HG02885 (cell line): ENCODE data around the gene IL21.
"Not testable (repeated sequence)": the region's sequence is repeated elsewhere in the genome, so short reads cannot be mapped to it uniquely, and the experiment has no call there.

Experiments used
- ATAC-seq: cut with Tn5 transposase; IDR thresholded peaks from one replicate; pipeline ENCODE4 v1.9.1; 2021; ENCODE audit warnings: mild to moderate bottlenecking; ENCODE audit not compliant: unreplicated experiment, poor library complexity

Gene IL21

DNA sequence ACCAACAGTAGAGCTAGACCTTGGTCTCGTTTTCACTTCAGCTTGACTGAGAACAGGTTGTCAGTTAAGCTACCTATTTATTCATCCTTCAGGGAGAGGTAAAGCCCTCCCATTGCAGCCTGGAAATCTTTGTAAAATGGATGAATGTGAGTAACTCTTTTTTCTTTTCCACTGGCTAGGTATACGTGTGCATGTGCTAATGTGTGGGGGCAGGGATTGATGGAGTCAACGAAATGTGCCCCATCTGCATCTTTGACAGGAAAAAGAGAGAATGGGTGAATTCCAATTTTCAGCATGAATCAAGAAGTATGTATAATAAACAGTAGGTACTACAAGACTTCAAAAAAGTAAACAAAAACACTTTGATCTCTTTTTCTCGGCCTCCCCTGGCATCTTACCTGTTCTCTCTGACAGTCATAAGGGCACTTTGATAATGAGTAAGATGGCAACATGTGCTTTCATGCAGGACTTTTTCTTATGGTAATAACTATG lies at the start of gene IL21:
Gene IL21, minus strand, starts transcription at position 51 of the 492 bp plus-strand sequence. CDS start 55 bp downstream, outside the sequence.
- ATAC-seq, result no peak

DNA sequence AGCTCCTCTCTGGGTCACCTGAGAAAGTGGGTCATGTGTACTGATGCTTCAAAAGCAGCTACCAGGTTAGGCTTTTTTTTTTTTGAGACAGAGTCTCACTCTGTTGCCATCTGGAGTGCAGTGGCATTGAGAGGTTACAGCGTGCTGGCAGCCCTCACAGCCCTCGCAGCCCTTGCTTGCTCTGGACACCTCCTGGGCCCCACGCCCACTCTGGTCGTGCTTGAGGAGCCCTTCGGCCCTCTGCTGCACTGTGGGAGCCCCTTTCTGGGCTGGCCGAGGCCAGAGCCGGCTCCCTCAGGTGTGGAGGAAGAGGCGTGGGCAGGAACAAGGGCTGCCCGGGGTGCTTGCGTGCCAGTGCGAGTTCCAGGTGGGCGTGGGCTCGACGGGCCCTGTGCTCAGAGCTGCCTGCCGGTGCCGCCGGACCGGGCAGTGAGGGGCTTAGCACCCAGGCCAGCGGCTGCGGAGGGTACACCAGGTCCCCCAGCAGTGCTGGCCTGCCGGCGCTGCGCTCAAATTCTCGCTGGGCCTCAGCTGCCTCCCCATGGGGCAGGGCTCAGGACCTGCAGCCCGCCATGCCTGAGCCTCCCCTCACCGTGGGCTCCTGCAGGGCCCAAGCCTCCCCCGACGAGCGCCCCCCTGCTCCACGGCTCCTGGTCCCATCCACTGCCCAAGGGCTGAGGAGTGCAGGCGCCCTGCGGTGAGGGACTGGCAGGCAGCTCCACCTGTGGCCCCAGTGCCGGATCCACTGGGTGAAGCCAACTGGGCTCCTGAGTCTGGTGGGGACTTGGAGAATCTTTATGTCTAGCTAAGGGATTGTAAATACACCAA lies 49.3 kb upstream of the IL21 start:
- no peak for ATAC-seq

DNA sequence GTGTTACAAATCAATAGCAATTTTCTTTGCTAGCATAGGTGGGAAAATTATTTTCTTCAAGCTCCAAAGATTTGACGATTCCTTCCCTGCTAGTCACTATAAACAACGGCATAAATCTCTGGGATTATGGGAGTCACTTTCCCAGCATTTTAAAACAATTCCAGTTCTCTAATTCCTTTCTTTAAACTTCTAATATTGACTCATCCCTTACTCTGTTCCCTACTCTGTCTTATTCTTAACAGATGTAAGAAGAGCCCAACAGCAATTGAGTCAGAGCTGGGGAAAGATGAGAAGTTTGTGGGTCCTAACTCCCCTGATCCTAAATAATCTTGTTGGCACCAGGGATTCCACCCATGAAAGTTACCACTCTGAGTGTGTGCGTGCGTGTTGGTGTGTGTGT lies 47.4 kb upstream of the IL21 start:
- no peak for ATAC-seq

DNA sequence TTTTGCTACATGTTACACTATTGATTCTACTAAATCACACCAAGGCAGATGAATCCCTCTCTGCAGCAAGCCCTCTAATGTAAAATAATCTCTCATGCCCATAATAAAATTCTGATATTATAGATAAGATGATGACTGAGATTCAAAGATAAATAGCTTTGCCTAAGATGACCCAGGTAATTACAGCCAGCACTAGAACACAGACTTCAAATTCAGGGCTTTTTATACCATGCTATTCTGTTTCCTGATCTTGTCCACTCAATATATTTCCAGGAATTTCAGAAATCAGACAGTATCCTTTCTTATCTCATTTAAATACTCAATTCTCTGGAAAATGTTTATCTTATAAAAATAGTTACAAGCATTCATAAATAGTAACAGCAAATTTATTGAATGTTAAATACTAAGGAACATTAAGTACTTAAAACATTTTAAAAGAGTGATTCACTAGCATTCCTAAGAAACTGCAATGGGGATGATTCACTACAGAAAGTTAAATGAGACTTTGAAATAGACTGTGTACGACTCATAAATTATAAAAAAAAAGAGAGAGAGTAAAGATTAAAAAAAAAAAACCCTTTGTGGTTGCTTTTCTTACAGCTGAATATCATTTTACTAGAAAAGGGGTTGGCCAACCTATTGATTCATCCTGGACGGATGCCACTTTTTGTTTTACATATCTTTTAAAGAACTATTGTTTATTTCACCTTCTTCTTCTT lies 45.8 kb upstream of the IL21 start:
- no peak for ATAC-seq

DNA sequence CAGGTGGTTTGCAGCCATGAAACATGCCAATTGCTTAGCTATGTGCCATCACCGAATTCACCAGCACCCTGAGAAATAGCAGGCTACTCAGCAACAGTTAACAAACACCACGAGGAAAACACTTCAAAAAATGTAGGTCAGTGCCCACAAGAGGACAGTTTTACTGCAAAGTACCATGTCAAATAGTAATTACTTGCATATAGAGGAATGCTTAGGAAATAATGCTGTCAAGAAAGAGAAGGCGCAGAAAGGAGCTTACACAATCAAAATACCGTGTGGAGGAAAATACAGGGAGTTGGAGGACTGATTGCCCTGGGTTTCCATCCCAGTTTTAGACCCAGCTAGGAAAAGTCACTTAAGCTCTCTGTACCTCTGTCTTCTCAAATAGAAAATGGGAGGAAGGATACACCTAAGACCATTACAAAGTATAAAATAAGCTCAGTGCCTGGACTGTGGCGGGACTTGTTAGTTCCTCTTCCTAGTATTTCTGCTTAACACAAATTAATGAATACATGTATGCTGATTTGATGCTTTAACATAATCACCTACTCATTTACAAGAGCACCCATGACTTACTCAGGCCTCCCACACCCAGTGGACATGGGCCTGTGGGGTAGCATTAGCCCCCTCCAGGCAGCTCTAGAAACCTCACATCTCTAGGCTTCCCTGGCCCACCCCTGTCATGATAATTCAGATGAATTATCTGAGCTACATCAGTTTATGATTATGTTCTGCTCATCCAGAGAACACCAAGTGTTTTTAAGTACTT lies 44.5 kb upstream of the IL21 start:
- ATAC-seq, result no peak

DNA sequence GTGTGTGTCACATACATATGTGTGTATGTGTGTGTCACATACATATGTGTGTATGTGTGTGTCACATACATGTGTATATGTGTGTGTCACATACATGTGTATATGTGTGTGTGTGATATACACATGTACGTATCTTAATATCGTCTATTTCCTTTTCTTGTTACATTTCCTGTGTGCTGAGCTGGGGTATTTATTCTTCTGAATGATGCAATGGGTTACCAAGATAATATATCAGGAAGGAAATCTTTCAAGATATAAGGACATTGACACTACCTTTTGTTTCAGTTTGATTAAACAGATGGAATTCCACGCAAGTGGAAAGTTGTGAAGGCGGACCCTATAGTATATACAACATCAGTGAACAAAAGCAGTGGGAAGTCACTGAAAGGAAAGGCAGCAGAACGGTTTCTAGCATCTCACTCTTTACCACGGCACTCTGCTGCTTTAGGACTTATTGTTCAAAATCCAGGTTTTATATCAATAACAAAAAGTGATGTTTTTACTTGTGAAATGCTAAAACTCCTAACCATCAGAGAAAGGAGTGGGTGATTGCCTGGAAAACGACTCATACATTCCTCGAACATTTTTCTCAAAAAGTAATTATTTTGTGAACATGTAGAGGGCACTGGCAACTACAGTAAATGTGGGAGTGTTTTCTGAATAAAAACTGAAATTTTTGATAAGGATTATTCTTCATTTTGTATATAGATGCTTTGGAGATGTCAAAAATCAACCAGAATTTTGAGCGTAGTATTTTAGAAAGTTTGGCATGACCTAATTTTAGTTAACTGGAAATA lies 43.1 kb upstream of the IL21 start:
- ATAC-seq, result no peak

DNA sequence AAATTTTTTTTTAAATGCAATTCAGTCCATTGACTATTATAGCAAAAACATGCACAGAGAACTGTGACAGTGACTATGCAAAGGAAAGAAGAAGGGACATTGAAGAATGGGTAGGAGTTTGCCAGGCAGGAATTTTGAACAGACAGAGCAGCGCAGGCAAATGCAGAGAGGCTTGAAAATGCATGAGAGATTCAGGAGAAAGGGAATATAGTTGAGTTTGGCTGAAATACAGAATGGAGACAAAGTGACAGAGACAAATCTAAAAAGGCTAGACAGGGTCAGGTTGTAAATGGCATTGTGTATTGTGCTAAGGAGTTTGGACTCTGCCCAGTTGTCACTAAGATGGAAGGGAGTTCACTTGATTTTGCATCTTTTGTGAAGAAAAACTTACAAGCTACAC lies 42.4 kb upstream of the IL21 start:
- no peak for ATAC-seq

DNA sequence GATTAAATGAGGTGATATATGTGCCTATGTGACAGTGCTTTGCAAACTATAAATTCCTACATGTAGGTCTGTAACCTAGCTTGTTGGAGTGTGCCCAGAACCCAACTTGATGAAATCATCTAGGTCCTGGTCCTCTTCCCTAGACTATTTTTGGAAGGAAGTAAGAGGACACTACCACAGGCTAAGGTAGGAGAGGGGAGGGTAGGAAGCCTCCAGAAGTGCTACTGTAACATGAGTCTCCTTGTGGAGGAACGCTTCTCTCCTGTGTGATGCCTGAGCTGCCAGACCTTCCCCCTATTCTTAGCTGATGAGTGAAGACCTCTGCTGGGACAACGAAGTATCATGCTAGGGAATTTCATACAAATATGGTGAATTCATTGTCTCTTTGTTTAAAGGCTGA lies 41.8 kb upstream of the IL21 start:
- ATAC-seq, result no peak

DNA sequence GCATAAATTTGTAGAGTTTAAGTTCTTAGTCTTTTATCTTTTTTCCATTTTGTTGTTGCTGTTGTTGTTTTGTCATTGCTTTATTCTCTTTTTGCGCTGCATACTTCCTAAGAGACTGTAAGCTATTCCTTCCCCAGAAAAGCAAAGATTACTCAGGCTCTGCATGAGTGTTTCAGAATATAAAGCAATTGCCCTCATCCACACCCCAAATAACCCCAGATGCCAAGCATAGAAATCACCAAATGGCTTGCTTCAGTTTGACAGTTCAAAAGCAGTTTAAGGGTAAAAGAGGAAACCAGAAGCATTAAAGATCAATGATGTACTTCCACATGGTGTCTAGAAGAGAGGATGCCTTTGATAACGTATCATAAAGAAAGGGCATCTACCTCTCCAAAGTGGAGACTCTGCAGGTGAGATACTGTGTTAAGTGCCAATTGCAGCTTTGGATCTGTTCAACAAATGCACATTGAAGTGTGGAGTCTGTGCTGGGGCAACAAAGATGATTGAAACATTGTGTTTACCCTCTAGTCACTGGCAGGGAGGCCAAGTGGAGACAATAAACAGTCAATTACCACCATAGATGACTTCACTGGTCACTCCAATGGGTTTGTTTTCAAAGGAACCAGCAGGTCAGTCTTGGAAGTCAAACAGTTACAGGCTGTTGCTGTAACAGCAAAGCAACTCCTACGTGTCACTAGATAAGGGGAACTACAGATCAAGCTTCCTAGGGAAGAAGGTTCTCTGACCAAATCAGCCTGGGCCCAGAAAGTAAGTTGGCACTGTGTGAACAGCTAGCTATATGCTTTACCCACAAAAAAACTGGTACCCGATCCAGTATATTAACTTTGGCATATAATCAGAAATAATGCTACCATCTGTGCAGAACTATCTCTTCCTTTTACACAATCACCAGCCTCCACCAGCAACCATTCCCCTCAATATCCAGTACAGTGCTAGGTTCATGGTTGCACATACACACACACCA lies 40.6 kb upstream of the IL21 start:
- ATAC-seq, result no peak

DNA sequence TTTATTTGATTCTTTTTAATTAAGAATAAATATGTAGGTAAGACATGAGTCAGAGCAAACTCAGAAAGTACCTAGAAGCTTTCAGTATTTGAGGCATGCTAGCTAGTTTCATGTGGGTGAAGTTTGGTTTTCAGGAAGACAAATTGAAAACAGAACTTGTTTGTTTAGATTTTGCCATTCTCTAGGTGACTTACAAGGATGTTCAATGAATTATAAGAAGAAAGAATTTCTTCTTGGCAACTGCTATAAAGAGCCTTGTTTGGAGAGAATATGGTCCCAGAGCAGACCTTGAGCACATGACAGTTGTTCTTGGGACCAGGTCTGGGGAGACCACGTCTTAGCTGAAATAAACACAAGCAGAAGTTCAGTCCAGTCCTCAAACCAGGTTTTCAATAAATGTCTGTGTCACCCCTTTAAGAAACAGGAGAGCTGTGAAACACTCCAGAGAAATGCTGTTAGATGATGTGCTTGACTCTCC lies 38.0 kb upstream of the IL21 start:
- peak; percentile 93 for ATAC-seq

DNA sequence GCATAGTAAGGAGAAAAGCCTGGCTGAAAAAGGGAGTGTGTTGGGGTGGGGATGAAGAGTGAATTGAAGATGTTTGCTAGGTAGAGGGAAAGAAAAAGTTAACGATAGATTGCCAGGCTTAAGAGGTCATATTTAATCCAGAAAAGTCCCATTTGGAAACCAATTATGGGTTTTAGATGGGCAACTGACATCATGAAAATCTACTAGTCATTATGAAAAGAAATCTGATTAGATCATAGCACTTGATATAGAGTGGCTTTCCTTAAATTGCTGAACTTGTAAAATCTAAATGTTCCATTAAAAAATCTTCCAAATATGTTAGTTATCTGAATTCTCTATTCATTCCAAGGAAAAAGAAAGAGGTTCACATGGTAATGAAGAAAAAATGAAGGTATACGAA lies 37.5 kb upstream of the IL21 start:
- ATAC-seq, result no peak

DNA sequence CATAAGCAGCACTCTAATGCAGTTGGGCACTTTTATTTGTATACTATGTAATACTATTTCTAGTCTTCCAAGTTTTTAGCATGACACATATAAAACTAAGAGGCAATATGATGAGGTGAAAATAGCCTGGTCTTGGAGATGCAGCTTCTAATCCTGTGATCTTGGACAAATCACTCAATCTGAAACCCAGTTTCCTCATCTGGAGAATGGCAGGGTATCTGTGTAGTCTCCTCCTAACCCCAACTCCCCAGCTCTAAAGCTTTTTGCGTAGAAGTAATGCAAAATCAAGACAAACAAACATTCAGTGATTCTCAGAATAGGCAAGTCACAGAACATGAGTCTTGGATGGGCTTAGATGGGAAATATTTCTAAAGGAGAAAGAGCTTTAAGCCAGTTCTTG lies 36.7 kb upstream of the IL21 start:
- no peak for ATAC-seq

DNA sequence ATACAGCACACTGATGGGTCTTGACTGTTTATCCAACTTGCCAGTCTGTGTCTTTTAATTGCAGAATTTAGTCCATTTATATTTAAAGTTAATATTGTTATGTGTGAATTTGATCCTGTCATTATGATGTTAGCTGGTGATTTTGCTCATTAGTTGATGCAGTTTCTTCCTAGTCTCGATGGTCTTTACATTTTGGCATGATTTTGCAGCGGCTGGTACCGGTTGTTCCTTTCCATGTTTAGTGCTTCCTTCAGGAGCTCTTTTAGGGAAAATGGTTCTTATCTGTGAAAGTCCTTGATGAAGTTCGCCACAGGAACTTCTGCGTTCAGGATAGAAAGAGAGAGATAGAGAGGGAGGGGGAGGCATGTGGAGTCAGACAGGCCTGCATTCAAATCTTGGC lies 35.7 kb upstream of the IL21 start:
- ATAC-seq, result not testable (repeated sequence)

DNA sequence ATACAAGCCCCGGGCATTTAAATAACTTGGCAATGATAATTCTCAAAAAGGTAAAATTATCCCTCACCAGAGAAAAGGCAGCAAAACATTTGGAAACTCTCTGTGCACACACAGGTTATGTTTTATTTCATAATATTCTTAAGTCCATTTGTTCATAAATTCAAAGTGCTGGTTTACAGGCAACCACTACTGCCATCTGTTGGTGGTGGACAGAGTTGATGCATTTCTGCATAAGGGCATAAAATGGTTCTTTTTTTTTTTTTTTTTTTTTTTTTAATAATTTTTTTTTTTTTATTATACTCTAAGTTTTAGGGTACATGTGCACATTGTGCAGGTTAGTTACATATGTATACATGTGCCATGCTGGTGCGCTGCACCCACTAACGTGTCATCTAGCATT lies 31.5 kb upstream of the IL21 start:
- ATAC-seq, result no peak

DNA sequence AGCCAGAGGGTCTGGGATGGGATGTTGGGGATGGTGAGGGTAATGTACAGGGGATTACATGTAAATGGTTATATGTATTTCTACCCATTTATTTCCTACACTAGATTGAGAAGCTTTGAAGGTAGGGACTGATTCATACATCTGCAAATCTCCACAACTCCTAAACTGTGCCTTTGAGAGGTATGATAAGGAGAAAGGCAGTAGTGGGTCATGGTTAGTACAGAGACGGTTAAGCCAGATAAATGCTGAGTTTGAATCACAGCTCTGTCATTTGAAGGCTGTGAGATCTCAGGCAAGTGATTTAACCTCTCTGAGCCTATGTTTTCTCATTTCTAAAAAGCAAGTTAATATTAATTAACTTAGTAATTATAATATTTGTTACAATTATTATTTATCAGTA lies 29.3 kb upstream of the IL21 start:
- no peak for ATAC-seq

DNA sequence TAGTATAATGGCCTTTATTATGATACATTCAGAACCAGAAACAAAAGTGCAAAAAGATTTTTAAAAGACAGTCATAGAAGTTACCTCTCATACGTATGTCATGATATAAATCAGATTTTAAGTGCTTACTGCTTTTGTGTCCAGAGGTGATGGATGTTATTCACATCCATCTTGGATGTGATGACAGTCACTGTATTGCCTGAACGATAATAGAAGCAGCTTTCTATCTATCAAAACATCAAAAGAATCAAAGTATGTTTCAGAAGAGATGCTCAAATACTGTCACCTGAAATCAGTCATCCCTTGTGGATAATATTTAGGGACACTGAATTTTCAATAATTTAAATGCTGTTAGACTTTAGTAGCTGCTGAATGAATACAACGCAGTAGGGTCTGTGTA lies 26.8 kb upstream of the IL21 start:
- ATAC-seq, result no peak

DNA sequence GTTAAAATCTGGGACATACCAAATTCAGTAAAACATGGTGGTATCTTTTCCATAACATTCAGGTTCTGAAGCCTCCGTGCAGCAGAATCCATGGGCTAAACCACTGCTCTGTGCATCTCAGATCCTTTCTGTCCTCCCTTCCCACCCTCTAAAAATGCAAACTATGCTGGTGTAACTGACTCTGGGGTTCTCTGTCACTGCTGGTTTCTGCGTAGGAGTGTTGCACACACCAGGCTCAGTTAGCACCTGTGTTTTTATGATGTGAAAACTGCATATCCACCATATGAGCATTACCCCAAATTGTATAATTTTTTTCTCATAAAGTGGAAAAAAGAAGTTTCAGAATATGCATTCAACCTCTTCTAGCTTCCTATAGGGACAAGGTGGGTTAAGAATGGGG lies 22.4 kb upstream of the IL21 start:
- peak; percentile 83 for ATAC-seq

DNA sequence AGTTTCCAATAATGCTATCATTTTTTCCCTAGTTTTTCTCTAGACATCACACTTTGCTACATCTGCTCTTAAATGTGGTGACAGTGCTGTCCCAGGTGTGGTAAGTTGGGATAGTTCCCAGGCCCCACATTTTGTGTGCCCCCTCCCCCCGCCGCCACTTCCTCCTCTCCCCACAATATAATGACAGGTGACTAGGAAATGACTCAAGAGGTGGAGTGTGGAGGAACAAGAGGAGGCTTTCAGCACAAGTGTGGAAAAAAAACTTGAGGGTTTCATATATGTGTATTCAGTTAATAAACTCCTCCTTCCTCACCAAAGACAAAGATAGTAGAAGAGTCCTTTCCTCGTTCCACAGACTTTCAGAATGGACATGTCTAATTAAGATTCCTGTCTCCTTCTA lies 18.3 kb upstream of the IL21 start:
- ATAC-seq, result no peak

DNA sequence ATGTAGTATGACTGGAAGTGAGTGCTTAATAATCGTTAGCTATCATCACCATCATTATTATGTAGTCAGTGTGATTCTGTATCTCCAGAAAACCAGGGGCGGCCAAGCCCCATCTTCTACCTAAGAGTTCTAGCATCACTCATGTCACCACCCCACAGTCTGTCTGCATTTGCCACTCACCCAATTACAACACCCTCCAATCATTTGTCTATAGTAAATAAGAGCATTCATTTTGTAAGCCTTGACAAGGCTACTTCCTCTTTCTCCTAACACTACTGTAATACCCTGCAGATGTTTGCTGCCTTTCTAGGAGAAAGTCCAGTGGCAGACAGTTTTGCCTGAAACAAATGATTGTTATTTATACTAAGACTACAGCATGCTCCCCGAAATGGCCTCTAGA lies 15.8 kb upstream of the IL21 start:
- peak; percentile 51 for ATAC-seq
